ENCODE results near the gene EEF1B2.

GRCh38 chr2:206145665-206146064 is 14.0 kb upstream of the EEF1B2 start:
- TF ChIP-seq CTCF (IDR thresholded peaks at IDR 0.05) (no peak), EZH2 (IDR thresholded peaks at IDR 0.05) (no peak)

All from neural progenitor cell (in vitro differentiated cells).